Midbrain (tissue), 1 donor: ENCODE data around the gene ADARB1.

Source experiments
- DNase-seq: peaks from one replicate; lab custom pipeline; 2025; lab: John Stamatoyannopoulos, UW

ADARB1 gene

DNA sequence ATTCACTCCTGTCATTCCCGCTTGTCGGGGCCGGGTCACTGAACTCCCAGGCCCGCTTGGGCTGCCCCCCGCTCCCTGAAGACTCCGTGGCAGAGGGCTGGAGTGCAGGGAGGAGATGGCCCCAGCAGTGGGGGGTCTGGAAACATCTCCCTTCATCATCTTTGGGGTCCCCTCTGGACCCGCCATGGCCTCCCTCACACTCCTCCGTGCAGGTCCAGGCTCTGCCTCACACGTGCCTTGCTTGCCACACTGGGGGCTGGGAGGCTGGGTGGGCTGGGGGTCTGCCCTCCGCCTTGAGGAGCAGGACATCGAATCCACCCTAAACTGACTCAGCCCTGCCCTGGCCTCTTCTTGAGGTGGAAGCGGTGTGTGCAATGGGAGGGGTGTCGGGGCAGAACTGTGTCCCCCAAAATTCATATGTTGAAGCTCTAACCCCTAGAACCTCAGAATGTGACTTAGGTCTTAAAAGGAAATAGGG lies 178.1 kb downstream of the ADARB1 start:
- no peak for DNase-seq

DNA sequence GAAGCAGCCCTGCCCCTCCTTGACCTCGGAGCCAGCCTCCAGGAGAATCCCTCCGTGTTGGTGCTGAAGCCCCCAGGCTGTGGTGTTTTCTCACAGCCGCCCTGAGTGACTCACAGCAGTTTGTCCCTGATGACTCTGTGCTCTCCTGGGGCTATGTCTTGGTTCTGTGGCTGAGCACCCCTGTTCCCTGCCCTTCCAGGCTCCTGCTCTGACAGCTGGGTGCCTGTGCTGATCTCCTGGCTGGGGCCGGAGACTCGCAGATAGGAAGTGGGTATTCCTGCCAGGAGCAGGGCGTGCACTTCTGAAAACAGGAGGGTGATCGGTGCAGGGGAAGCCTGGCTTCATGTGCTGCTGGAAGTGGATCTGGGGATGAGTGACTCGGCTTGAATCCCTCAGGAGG lies 178.8 kb downstream of the ADARB1 start:
- no peak for DNase-seq

DNA sequence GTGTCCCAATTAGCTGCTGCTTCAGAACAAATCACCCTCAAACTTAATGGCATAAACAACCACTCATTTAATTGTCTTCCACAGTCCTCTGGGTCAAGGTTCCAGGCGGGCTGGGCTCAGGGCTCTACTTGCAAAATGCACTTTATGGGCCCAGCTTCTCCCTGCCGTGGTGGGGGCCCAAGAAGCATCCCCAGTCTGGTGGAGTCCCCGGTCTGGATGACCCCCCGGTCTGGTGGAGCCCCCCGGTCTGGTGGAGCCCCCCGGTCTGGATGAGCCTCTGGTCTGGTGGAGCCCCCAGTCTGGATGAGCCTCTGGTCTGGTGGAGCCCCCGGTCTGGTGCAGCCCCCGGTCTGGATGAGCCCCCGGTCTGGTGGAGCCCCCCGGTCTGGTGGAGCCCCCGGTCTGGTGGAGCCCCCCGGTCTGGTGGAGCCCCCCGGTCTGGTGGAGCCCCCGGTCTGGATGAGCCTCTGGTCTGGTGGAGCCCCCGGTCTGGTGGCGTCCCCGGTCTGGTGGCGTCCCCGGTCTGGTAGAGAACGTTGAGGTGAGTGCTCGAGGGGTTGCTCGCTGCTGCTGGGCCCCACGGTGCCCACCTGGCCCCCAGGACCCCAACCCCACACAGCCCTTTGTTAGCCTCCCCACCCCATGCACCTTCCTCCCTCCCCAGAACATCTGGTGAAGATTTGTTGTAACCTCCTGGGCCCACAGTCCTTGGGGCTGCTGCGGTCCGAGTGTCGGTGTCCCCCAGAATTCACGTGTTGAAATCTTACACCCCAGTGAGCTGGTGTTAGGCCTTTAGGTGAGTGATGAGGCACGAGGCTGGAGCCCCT lies 179.5 kb downstream of the ADARB1 start:
- DNase-seq, result no peak

DNA sequence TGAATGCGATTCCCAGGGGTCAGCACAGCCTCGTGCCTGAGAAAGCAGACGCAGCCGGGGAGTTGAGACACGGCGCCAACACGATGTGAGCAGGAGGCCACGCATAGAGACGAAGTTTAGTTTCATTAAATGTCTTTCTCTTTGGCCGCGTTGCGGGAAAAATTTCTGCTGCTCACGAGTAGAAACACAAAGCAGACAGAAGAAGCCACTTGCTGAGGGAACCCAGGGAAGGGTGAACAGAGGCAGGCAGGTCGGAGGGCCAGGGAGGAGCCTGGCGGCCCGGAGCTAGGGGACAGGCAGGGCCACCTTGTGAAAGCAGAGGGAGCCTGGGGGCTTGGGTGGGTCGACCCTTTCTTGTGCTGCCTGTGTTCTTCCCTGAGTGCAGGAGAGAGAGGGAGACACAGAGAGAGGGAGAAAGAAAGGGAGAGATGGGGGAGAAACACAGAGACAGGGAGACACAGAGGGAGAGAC lies 180.1 kb downstream of the ADARB1 start:
- DNase-seq, result no peak

DNA sequence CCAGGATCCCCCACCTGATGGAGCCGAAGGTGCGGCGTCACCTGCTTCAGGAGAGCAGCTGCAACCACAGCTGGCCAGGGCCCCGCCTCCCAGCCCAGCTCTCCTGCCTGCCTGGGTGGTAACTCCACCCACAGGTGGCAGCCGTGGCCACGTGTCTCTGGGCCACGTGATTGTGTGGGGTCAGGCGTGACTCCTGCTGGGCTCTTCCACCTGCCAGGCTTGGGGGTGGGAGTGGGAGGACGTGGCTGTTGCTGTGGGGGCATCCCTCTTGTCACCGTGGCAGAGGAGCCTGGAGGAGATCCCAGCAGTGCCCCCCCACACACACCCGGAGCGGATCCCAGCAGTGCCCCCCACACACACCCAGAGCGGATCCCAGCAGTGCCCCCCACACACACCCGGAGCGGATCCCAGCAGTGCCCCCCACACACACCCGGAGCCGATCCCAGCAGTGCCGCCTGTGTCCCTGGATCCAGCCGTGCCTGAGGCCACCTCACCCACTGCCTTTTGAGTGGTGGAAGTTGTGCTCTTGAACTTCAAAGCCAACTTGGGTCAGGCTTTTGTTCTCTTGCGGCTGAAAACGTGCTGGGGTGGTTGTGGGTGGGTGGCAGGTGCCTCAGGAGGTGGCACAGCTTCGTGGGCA lies 181.1 kb downstream of the ADARB1 start:
- DNase-seq, result no peak

DNA sequence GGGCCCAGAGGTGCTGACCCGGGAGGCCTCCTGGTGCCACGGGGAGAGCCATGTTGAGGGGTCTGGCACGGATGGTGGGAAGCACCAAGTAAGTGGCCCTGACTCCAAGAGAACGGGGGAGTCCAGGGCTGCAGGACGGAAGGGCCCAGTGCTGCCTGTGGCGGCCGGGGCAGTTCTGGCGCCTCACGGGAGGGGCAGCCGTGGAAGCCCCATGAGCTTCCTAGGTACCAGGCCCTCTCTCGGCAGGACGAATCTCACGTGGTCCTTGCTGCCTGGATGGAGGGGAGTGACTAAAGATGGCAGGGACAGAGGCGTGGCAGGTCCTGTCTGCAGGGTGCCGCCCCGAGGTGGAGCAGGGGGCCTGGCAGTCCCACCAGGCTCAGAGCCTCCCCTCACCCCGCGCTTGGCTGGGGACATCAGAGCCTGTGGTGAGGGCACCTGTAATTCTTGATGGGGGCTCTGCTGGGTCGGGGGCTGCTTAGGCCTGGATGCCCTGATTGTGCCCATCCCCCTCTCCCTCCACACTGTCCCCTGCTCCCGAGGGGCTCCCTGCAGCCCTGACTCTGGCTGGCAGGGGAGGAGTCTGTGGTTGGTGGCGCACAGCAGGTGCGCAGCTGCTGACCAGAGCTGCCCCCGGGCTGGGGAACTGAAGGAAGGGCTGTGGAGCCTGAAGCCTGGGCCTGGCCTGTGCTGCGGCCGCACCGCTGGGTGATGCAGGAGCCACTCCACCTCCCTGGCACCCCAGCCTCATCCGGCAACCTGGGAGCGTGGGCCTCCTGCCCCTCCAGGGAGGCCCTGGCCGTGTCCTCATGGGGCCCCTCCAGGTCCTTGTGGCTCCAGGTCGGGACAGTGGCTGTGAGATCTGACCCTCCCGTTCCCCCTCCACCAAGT lies 181.9 kb downstream of the ADARB1 start:
- DNase-seq, result no peak

DNA sequence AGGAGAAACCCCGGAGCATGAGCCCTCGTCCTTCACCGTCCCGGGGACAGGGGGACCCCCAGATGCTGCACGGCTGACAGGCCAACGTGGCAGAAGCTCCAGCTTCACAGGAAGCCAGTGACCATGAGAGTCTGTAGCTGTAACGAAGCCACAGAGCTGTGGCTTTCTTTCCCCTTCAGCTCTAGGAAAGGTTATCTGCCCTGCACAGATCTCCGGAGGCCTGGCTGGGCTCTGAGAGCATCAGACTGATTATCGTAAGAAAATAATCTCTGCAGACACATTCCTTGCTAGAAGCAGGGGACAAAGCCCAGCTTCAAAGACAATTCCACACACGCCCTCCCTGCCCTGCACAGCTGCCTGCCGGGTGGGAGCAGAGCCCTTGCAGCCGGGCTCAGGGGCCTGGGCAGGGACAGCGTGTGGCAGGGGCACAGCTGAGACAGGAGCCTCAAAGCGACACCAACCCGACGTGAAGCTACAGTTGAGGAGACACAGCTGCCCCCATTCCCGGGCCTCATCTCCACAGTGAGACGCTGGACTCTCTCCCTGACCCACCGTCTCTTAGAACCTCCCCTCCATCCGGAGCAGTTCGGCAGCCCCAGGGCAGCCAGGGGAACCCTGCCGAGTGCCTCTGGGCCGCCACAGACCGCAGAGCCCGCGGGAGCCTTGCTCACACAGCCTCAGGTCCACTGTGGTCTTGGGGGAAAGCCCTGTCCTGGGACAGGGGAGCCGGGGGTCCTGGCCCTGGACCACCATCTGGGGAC lies 182.7 kb downstream of the ADARB1 start:
- no peak for DNase-seq

DNA sequence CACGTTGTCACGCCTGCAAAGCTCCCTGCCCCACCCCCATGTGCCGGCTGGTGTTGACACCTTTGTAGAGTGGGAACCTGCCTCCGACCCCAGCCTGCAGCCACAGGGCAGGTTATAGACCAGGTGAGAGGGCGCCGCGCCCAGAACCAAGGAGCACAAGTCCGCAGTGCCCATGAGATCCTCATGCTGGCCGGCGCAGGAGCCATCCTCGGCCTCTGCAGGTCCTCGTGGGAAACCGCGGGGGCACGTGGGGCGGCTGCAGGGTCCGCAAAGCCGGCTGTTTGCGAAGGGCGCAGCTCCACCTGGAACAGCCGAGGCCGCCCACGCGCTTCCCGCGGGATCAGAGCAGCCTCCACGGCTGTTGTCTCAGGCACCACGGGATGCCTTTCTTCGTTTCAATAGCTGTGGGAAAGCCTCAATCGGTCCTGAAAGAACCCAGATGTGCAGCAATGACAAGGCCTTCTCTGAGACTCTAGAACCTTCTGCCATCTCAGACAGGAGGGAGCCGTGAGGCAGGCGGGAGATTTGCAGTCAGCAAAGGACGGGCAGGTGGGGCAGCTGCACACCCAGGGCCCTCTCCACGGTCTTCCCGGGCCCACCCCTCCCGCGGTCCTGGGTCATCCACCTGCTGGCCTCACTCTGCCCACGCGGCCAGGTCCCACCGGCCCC lies 183.4 kb downstream of the ADARB1 start:
- no peak for DNase-seq

DNA sequence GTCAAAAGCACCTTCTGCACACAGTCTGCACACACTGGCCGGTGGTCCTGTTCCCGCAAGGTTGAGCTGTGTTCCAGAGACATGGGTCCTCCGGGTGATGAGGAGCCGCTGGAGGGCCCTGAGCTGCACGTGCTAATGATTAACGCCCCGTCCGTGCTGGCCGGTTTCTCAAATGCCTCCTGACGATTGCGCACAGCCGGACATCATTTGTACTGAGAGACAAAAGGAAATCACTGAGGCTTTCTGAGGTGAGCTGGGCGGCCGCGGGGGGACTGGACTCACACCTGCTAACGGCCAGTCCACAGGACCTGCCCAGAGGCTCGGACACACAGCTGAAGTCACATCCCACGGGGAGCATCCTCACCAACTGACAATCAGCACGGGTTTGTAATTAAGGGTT lies 184.1 kb downstream of the ADARB1 start:
- no peak for DNase-seq

DNA sequence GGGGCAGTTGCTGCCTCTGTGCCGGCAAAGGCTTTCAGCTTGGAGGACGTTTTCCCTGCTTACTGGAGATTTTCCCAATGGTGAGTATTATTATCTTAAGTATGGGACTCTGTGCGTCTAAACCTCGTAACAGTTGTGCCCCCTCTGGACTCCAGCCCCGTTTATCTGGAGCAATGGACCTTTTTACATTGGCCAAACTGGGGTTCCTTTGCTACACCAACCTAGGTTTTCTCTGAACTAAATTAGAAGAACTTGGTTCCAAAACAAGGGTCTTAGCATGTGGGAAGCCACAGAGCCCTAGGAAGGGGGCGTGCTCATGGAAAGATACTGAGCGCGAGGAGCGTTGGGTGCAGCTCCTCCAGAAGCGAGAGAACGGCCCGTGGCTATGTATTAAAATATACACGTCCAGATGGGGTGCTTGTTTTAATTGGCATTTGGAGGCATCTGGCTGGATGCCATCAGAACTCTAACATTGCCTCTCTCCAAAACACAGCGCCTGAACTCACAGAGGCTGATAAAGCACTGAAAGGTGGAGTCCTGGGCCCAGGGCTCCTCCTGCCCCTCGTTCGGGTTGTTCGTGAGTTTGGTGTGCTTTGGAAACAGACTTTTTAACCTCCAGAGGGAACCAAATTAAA lies 184.9 kb downstream of the ADARB1 start:
- no peak for DNase-seq

DNA sequence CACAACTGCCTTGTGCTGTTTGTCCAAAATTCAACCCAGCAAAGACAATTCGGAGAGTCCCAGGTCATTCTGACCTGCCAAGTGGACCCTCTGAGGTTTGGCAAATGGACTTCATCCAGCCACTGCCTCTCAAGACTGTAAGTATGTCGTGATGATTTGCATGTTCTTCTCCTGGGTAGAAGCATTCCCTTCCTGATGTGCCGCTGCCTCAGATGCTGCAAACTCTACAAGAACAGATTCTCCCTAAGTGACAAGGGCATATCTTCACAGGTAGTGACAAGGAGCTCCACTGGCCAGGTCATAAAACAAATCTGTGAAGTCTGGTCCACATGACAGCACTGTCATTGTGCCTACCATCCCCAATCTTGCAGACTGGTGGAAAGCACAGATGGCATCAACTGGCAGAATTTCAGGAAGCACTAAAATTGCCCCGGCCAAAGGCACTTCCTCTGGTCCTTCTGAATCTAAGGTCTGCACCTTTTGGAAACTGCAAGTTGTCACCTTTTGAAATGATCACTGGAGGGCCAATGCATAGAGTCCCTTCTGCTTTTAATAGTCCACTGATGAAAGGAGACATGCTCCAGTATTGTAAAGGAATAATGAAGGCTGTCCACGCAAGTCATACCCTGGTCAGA lies 185.9 kb downstream of the ADARB1 start:
- no peak for DNase-seq

DNA sequence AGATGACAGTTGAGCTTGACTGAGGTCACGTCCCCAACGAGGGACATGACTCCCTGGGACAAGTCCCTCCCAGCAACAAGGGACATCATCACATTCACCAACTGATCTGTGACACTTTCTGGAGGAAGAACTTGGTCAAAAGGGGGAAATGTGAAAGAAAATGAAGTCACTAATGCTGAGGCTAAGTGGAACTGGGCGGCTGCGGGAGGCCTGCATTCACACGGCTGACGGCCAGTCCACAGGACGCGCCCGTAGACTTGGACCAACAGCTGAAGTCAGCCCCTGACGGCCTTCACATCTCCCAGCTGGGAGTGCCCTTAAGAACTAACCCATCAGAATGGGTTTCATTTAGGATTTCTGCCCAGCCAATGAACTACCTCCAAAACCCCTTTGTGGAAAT lies 186.7 kb downstream of the ADARB1 start:
- no peak for DNase-seq

DNA sequence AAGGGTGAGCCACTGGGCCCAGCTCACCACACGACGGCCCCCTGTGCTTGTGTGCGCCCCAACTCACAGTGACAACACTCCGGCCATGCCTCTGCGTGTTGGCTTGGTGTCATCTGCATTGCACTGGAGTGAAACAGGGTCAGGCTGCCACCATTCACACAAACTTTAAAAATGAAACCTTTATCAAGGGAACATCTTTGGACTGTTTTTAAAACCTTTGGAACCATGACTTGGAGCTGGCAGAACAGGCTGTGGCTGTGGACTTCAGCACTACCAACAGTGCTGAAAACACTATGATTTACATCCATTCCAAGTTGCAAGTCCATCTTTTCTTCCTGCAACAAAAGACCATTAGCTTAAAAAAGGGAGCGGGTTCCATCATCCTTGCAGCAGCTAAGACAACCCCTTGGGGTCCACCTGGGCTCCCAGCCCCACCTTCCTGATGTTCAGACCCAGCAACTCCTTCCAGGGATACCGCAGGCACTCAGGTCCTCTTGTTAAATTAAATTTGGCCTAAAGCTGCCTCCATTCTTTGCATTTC lies 187.7 kb downstream of the ADARB1 start:
- DNase-seq, result no peak

DNA sequence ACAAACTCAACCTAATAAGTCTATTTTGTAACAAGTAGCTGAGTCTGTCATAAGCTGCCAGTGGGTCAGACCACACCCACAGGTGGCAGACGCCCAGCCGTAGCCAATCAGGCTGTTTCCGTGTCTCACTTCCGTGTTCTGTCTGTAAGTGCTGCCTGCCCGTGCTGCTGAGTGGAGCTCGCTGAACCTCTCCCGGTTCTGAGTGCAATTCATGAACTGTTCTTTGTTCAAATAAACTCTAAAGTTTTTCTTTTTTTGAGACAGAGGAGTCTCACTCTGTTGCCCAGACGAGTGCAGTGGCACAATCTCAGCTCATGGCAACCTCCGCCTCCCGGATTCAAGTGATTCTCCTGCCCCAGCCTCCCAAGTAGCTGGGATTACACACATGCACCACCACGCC lies 188.2 kb downstream of the ADARB1 start:
- DNase-seq, result no peak

DNA sequence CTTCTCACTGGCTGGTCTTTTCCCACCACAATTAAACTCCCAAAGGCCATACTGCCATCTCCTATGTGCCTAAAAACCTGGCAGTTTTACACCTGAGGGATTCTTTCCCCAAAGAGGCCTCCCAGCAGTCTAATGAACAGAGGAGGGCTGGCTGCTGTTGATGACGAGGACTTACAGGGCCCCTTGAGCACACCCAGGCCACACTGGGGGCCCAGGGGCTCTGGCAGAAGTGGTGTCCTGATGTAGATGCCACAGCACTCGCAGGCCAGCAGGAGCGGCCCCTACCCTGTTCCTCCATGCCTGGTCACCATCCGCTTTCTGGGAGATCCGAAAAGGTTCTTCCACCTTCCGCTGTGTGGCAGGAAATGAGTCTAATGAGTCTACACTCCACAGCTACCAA lies 189.2 kb downstream of the ADARB1 start:
- DNase-seq, result no peak

DNA sequence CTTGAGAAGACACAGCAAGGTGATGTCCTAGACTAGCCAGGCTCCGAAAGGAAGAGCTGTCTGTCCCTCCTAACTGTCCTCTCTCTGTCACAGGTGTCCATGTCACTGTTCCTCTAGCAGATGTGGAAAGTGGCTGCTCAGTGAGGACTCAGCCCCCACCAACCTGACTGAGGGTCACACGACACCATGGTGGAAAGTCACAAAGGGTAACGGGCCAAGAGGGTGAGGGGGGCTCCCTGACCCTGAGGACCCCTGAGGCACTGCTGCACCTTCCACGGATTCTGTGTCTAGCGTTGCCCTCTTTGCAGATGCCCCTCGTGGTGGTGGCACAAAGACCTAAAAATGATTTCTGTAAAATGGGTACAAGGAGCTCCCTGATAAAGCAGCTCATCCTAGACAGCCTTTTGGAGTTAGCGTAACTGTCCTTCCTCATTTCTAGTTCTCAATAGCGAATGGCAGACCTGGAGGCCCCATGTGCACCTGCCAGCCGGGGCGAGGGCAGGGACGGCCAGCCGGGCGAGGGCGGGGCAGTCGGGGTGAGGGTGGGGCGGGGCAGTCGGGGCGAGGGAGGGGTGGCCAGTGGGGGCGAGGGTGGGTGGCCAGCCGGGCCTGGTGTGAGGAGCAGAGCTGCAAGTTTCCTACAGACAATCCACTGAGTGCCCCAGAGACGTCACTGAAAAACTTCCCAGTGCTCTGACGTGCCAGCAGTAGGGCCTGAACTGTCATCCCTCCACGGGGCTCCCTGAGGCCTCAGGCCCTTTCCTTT lies 189.9 kb downstream of the ADARB1 start:
- no peak for DNase-seq

DNA sequence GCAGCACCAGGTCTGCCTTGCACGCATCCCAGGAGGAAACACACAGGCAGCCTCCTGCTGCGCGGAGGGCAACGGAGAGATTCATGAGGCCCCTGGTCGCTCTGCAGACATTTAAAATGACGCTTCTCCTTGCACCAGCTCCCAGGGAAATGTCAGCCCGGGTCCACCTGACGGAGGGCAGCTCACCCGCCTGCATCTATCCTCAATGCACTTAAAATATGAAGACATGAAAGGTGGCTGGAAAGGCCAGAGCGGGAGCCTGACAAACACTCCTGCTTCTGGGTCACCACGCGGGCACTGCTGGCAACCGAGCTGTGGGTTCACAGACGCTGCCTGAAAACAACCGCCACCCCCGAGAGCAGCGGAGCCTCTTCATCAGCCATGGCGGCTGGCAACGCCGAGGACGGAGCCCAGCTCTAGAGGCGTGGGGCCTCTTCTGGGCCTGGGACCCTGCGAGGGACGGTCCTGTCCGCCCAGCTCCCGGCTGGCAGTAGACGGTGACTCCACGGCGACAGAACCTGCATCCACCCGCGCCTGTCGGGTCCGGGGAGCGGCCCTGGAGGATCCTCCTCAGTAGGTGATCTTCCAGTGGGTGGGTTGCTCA lies 190.6 kb downstream of the ADARB1 start:
- no peak for DNase-seq

DNA sequence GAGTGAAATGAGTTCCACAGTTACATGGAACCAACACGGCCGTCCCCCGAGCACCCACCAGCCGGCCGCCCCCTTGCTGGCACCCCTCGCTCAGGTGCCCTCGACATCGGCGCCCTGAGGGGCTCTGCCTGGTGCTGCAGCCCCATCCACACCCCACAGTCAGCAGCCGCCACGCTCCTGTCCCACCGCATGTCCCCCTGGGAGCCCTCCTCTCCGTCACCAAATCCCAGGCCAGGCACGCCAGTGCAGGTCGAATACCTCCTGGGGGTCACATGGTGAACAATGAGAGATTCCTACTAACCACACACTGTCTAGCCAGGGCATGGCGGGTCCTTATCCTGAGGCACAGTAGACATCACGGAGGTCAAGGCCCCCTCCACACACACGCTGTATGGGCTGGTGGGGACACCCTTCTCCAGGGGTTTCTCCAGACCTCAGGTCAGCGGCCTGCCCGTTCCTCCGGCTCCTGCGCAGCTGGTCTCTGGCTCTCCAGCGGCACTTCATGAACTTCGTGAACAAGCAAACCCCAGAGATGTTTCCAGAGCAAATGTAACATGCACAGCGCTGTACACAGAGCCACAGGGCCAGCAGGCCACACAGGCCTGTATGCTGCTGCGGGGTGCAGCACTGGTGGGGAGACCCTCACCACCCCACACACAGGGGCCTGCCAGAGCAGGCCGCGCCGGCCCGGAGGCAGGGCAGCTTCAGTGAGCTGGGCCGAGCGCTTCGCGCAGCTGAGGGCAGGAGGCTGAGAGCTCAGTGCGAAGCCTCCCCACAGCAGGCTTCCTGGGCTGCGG lies 191.5 kb downstream of the ADARB1 start:
- no peak for DNase-seq
